KMS-11 (cell line): Measurements from ENCODE around the gene PRKCZ.

Experiments
- H2AFZ ChIP-seq: fragments of 200-600 bp; sonication (generic); 2 replicates; pipeline ENCODE4 v1.6.1; 2016; ENCODE audit warnings: antibody characterized with exemption, mixed run types, low read depth
- H3K27ac ChIP-seq: fragments of 200-600 bp; sonication (generic); 2 replicates; pipeline ENCODE4 v1.6.1; 2016; ENCODE audit warnings: mild to moderate bottlenecking, mixed run types
- H3K27me3 ChIP-seq: fragments of 200-600 bp; sonication (generic); 2 replicates; pipeline ENCODE4 v1.6.1; 2017; ENCODE audit warnings: mild to moderate bottlenecking, low read depth, mixed run types, moderate library complexity; ENCODE audit not compliant: insufficient read depth
- H3K36me3 ChIP-seq: fragments of 200-600 bp; sonication (generic); 2 replicates; pipeline ENCODE4 v1.6.1; 2017; ENCODE audit warnings: mild to moderate bottlenecking, mixed run types; ENCODE audit not compliant: insufficient read depth
- H3K4me1 ChIP-seq: fragments of 200-600 bp; sonication (generic); 2 replicates; pipeline ENCODE4 v1.6.1; 2016; ENCODE audit warnings: mild to moderate bottlenecking, low read depth, mixed run types; ENCODE audit not compliant: poor library complexity, severe bottlenecking
- H3K4me2 ChIP-seq: fragments of 200-600 bp; sonication (generic); 2 replicates; pipeline ENCODE4 v1.7.0; 2016; ENCODE audit warnings: mild to moderate bottlenecking, mixed run types
- H3K4me3 ChIP-seq: fragments of 200-600 bp; sonication (generic); IDR thresholded peaks from 2 replicates; pipeline ENCODE4 v1.6.1; 2017; ENCODE audit warnings: low read depth, low read length, mixed read lengths; ENCODE audit not compliant: insufficient read depth
- H3K79me2 ChIP-seq: fragments of 200-600 bp; sonication (generic); 2 replicates; pipeline ENCODE4 v1.6.1; 2016; ENCODE audit warnings: low read depth, mixed run types; ENCODE audit not compliant: insufficient read depth
- H3K9ac ChIP-seq: fragments of 200-600 bp; sonication (generic); 2 replicates; pipeline ENCODE4 v1.6.1; 2016; ENCODE audit warnings: mild to moderate bottlenecking, mixed run types
- H4K20me1 ChIP-seq: fragments of 200-600 bp; sonication (generic); 2 replicates; pipeline ENCODE4 v1.6.1; 2016; ENCODE audit warnings: mild to moderate bottlenecking, mixed run types; ENCODE audit not compliant: insufficient read depth
- CTCF ChIP-seq: fragments of 200-600 bp; sonication (generic); conservative IDR thresholded peaks from 2 replicates; pipeline ENCODE4 v1.6.1; 2017; ENCODE audit warnings: low read depth, mild to moderate bottlenecking, antibody characterized with exemption, low read length, moderate library complexity, mixed read lengths

The PRKCZ gene

GRCh38 chr1:2060072-2060471 is 9.9 kb downstream of the PRKCZ start:
- H3K4me2 ChIP-seq, result no peak overlapping the region
- no peak for TF ChIP-seq CTCF
- H3K9ac ChIP-seq, result no peak overlapping the region
- peaks cover 58% of the 10 kb centered on the region for H3K27me3 ChIP-seq
- H4K20me1 ChIP-seq, result no peaks in the 10 kb centered on the region
- H3K36me3 ChIP-seq, result no peaks in the 10 kb centered on the region
- H3K4me3 ChIP-seq, result no peak overlapping the region
- H3K79me2 ChIP-seq, result no peaks in the 10 kb centered on the region
- H3K4me1 ChIP-seq, result no peaks in the 10 kb centered on the region
- H3K27ac ChIP-seq, result no peak overlapping the region
- no peak overlapping the region for H2AFZ ChIP-seq

DNA sequence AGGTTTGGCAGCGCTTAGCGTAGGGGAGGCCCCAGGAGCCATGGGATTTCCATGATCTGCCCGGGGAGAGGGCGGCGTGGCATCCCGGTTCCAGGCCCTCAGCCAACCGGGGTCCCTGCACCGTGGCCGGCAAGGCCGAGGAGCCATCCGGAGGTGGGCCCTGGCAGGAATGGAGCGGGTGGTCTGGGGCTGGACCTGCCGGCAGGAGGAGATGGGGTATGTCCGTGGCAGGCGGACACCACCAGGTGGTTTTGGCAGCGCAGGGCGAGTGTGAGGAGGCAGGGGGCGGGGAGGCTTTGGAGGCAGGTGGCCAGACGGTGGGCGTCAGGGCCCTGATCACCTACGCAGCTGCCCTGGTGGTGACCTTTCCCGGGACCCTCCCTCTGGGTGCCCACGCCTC is 10.3 kb downstream of the PRKCZ start:
- no peak for TF ChIP-seq CTCF
- Histone ChIP-seq H3K27ac (no peak overlapping the region), H3K4me1 (no peaks in the 10 kb centered on the region), H3K4me3 (no peak overlapping the region), H3K27me3 (peaks cover 59% of the 10 kb centered on the region), H3K79me2 (no peaks in the 10 kb centered on the region), H3K9ac (no peak overlapping the region), H2AFZ (no peak overlapping the region), H4K20me1 (no peaks in the 10 kb centered on the region), H3K4me2 (no peak overlapping the region), H3K36me3 (no peaks in the 10 kb centered on the region)

- H3K36me3 ChIP-seq, result no peaks in the 10 kb centered on the region
- H3K9ac ChIP-seq, result no peak overlapping the region
- no peak overlapping the region for H3K4me2 ChIP-seq
- H2AFZ ChIP-seq, result no peak overlapping the region
- H3K4me1 ChIP-seq, result no peaks in the 10 kb centered on the region
- no peak overlapping the region for H3K27ac ChIP-seq
- peaks cover 65% of the 10 kb centered on the region for H3K27me3 ChIP-seq
- no peaks in the 10 kb centered on the region for H4K20me1 ChIP-seq
- no peak for TF ChIP-seq CTCF
- H3K4me3 ChIP-seq, result no peak overlapping the region
- no peaks in the 10 kb centered on the region for H3K79me2 ChIP-seq
Observed at GRCh38 chr1:2061065-2061778, 11.0 kb downstream of the PRKCZ start.

GRCh38 chr1:2065699-2066098 is 15.5 kb downstream of the PRKCZ start:
- no peaks in the 10 kb centered on the region for H3K36me3 ChIP-seq
- no peak overlapping the region for H3K4me3 ChIP-seq
- no peaks in the 10 kb centered on the region for H3K79me2 ChIP-seq
- peaks cover 43% of the 10 kb centered on the region for H3K27me3 ChIP-seq
- H3K27ac ChIP-seq, result no peak overlapping the region
- H3K4me1 ChIP-seq, result no peaks in the 10 kb centered on the region
- no peak overlapping the region for H2AFZ ChIP-seq
- no peak overlapping the region for H3K9ac ChIP-seq
- no peak for TF ChIP-seq CTCF
- H4K20me1 ChIP-seq, result no peaks in the 10 kb centered on the region
- H3K4me2 ChIP-seq, result no peak overlapping the region
